HG02588 (cell line): Measurements from ENCODE around the gene ZNF618.
"Not testable (repeated sequence)": the region's sequence is repeated elsewhere in the genome, so short reads cannot be mapped to it uniquely, and the experiment has no call there.

Experiments
- ATAC-seq: cut with Tn5 transposase; IDR thresholded peaks from one replicate; pipeline ENCODE4 v1.9.1; 2021; ENCODE audit warnings: mild to moderate bottlenecking, moderate library complexity; ENCODE audit not compliant: unreplicated experiment

The ZNF618 gene

GRCh38 chr9:114076237-114077161 is 200.4 kb downstream of the ZNF618 start:
- ATAC-seq, result no peak

- ATAC-seq, result no peak
Measured at GRCh38 chr9:114077162-114077837, 201.2 kb downstream of the ZNF618 start.

- no peak for ATAC-seq
Measured at GRCh38 chr9:114078021-114078780, 202.1 kb downstream of the ZNF618 start, which contains the start of gene AMBP. Gene AMBP (minus strand): TSS chr9:114078300. CDS start chr9:114078209, 91 bp downstream.

GRCh38 chr9:114078781-114079156 is 202.7 kb downstream of the ZNF618 start:
- ATAC-seq, result no peak

GRCh38 chr9:114080195-114080772 is 204.2 kb downstream of the ZNF618 start:
- no peak for ATAC-seq

- no peak for ATAC-seq
Measured at GRCh38 chr9:114080773-114081440, 204.8 kb downstream of the ZNF618 start.

GRCh38 chr9:114081441-114082016 is 205.4 kb downstream of the ZNF618 start:
- ATAC-seq, result no peak

- peak; percentile 79 for ATAC-seq
Measured at GRCh38 chr9:114082017-114082762, 206.1 kb downstream of the ZNF618 start.

- not testable (repeated sequence) for ATAC-seq
Measured at GRCh38 chr9:114082763-114083412, 206.8 kb downstream of the ZNF618 start.

- no peak for ATAC-seq
Measured at GRCh38 chr9:114083666-114084065, 207.6 kb downstream of the ZNF618 start.

GRCh38 chr9:114084282-114085073 is 208.4 kb downstream of the ZNF618 start:
- no peak for ATAC-seq

- ATAC-seq, result no peak
Measured at GRCh38 chr9:114085387-114085789, 209.3 kb downstream of the ZNF618 start.

- ATAC-seq, result no peak
Measured at GRCh38 chr9:114086009-114086408, 209.9 kb downstream of the ZNF618 start.

- ATAC-seq, result no peak
Measured at GRCh38 chr9:114086607-114087006, 210.5 kb downstream of the ZNF618 start.

- ATAC-seq, result no peak
Measured at GRCh38 chr9:114087721-114088120, 211.6 kb downstream of the ZNF618 start.

GRCh38 chr9:114088571-114089170 is 212.6 kb downstream of the ZNF618 start:
- ATAC-seq, result no peak

GRCh38 chr9:114089206-114089840 is 213.2 kb downstream of the ZNF618 start:
- no peak for ATAC-seq
